H9 (cell line): ENCODE measurements around the gene PGS1. TPM values are rescaled to one million over a fixed set of nuclear protein-coding genes. Genes with fewer than 3 reads are reported as not detected.

Experiments used
- DNase-seq: peaks from one replicate; pipeline ENCODE4 v3.0.0-alpha.2; 2017
- H2AFZ ChIP-seq: one replicate; pipeline ENCODE4 v1.6.1; 2013; ENCODE audit warnings: mild to moderate bottlenecking, low read length, control low read depth, moderate library complexity
- H2AK5ac ChIP-seq: 2 replicates; pipeline ENCODE4 v1.6.1; 2013; ENCODE audit warnings: low read length, control low read depth, mixed read lengths; ENCODE audit not compliant: insufficient read length
- H2BK120ac ChIP-seq: one replicate; pipeline ENCODE4 v1.6.1; 2013; ENCODE audit warnings: low read depth, mild to moderate bottlenecking, low read length, control low read depth, inconsistent platforms; ENCODE audit not compliant: poor library complexity, severe bottlenecking
- H2BK12ac ChIP-seq: 2 replicates; pipeline ENCODE4 v1.6.1; 2013; ENCODE audit warnings: low read length, control low read depth, mixed read lengths, low read depth; ENCODE audit not compliant: insufficient read length
- H2BK15ac ChIP-seq: 2 replicates; pipeline ENCODE4 v1.6.1; 2013; ENCODE audit warnings: low read depth, low read length, control low read depth
- H2BK20ac ChIP-seq: one replicate; pipeline ENCODE4 v1.6.1; 2013; ENCODE audit warnings: low read depth, mild to moderate bottlenecking, low read length, control low read depth, inconsistent platforms; ENCODE audit not compliant: poor library complexity, severe bottlenecking
- H2BK5ac ChIP-seq: 2 replicates; pipeline ENCODE4 v1.6.1; 2013; ENCODE audit warnings: low read length, control low read depth, mixed read lengths; ENCODE audit not compliant: insufficient read length
- H3K14ac ChIP-seq: 2 replicates; pipeline ENCODE4 v1.6.1; 2013; ENCODE audit warnings: low read length, control low read depth; ENCODE audit not compliant: insufficient read depth
- H3K18ac ChIP-seq: 2 replicates; pipeline ENCODE4 v1.6.1; 2013; ENCODE audit warnings: low read depth, mild to moderate bottlenecking, mixed read lengths, low read length, control low read depth; ENCODE audit not compliant: insufficient read length
- H3K23ac ChIP-seq: 2 replicates; pipeline ENCODE4 v1.6.1; 2013; ENCODE audit warnings: low read length, control low read depth, mixed read lengths, low read depth; ENCODE audit not compliant: insufficient read length
- H3K23me2 ChIP-seq: 2 replicates; pipeline ENCODE4 v1.6.1; 2013; ENCODE audit warnings: low read depth, mild to moderate bottlenecking, mixed read lengths, low read length, control low read depth; ENCODE audit not compliant: insufficient read length, poor library complexity, severe bottlenecking
- H3K27ac ChIP-seq: 2 replicates; pipeline ENCODE4 v1.5.1; 2013; ENCODE audit warnings: low read length, control low read depth, mixed read lengths, low read depth; ENCODE audit not compliant: insufficient read length
- H3K27me3 ChIP-seq: 2 replicates; pipeline ENCODE4 v1.6.1; 2013; ENCODE audit warnings: low read length, control low read depth, inconsistent platforms; ENCODE audit not compliant: insufficient read depth
- H3K4ac ChIP-seq: 2 replicates; pipeline ENCODE4 v1.6.1; 2013; ENCODE audit warnings: low read depth, mild to moderate bottlenecking, control low read depth, inconsistent platforms, low read length, moderate library complexity
- H3K4me1 ChIP-seq: 2 replicates; pipeline ENCODE4 v1.6.1; 2013; ENCODE audit warnings: low read length, control low read depth, inconsistent platforms; ENCODE audit not compliant: insufficient read depth
- H3K4me2 ChIP-seq: 2 replicates; pipeline ENCODE4 v1.6.1; 2013; ENCODE audit warnings: low read length, control low read depth, mixed read lengths; ENCODE audit not compliant: insufficient read length, insufficient read depth
- H3K56ac ChIP-seq: 2 replicates; pipeline ENCODE4 v1.6.1; 2013; ENCODE audit warnings: low read depth, mild to moderate bottlenecking, mixed read lengths, low read length, control low read depth; ENCODE audit not compliant: insufficient read length
- H3K79me1 ChIP-seq: 2 replicates; pipeline ENCODE4 v1.6.1; 2013; ENCODE audit warnings: low read depth, mild to moderate bottlenecking, moderate library complexity, low read length, control low read depth, inconsistent platforms; ENCODE audit not compliant: insufficient read depth, poor library complexity, severe bottlenecking
- H3K79me2 ChIP-seq: 2 replicates; pipeline ENCODE4 v1.6.1; 2013; ENCODE audit warnings: low read length, control low read depth, inconsistent platforms; ENCODE audit not compliant: insufficient read depth
- H3K9ac ChIP-seq: 2 replicates; pipeline ENCODE4 v1.6.1; 2013; ENCODE audit warnings: low read length, control low read depth, mixed read lengths; ENCODE audit not compliant: insufficient read length; ENCODE audit errors: extremely low read depth
- H3K9me3 ChIP-seq: one replicate; pipeline ENCODE4 v1.6.1; 2013; ENCODE audit warnings: low read depth, low read length, inconsistent platforms; ENCODE audit not compliant: control insufficient read depth
- H3T11ph ChIP-seq: one replicate; pipeline ENCODE4 v1.6.1; 2013; ENCODE audit warnings: mild to moderate bottlenecking, low read length, control low read depth, inconsistent platforms
- H4K20me1 ChIP-seq: one replicate; pipeline ENCODE4 v1.6.1; 2013; ENCODE audit not compliant: control insufficient read depth, insufficient read length, insufficient read depth
- H4K5ac ChIP-seq: 2 replicates; pipeline ENCODE4 v1.6.1; 2013; ENCODE audit warnings: low read depth, mild to moderate bottlenecking, mixed read lengths, low read length, control low read depth; ENCODE audit not compliant: insufficient read length
- H4K8ac ChIP-seq: replicated peaks from 2 replicates; pipeline ENCODE4 v1.6.1; 2013; ENCODE audit warnings: low read length, control low read depth, mixed read lengths, low read depth; ENCODE audit not compliant: insufficient read length
- H4K91ac ChIP-seq: 2 replicates; pipeline ENCODE4 v1.6.1; 2013; ENCODE audit warnings: low read depth, mild to moderate bottlenecking, moderate library complexity, mixed read lengths, low read length, control low read depth; ENCODE audit not compliant: insufficient read length
- H3K27ac Mint-ChIP-seq, 3 experiments: 2 replicates in 2 of 3; 3 replicates in 1 of 3; pipeline ENCODE4 v1.8.0; 2020 to 2021; ENCODE audit warnings: mixed read lengths in 3 of 3, mild to moderate bottlenecking in 1 of 3, moderate library complexity in 1 of 3
- H3K27me3 Mint-ChIP-seq: 2 replicates; pipeline ENCODE4 v1.8.0; 2021; ENCODE audit warnings: low read depth, mild to moderate bottlenecking, moderate library complexity, mixed read lengths
- H3K36me3 Mint-ChIP-seq, 3 experiments: 2 replicates in 2 of 3; 3 replicates in 1 of 3; pipeline ENCODE4 v1.8.0; 2020 to 2021; ENCODE audit warnings: low read depth in 3 of 3, mixed read lengths in 3 of 3; ENCODE audit not compliant: insufficient read depth in 1 of 3
- H3K4me1 Mint-ChIP-seq, 2 experiments: 2 replicates each; pipeline ENCODE4 v1.8.0; 2020; ENCODE audit warnings: mixed read lengths in 2 of 2
- H3K4me3 Mint-ChIP-seq, 2 experiments: 2 replicates in 1 of 2; 3 replicates in 1 of 2; pipeline ENCODE4 v1.8.0; 2020 to 2021; ENCODE audit warnings: mild to moderate bottlenecking in 2 of 2, mixed read lengths in 2 of 2, moderate library complexity in 1 of 2
- H3K9me3 Mint-ChIP-seq, 2 experiments: 2 replicates in 1 of 2; 3 replicates in 1 of 2; pipeline ENCODE4 v1.8.0; 2020; ENCODE audit warnings: mild to moderate bottlenecking in 2 of 2, mixed read lengths in 2 of 2, moderate library complexity in 1 of 2
- CTCF ChIP-seq: fragments of 200-600 bp; sonication (generic); conservative IDR thresholded peaks from 3 replicates; pipeline ENCODE4 v1.8.0; 2021; ENCODE audit warnings: antibody characterized with exemption, mild to moderate bottlenecking
- WGBS: extraction: QIAGEN DNeasy Blood & Tissue Kit; methylation state at CpG from one replicate; pipeline ENCODE4 v1.1.7; 2013; ENCODE audit warnings: missing lambda C conversion rate, low lambda C conversion rate, mixed read lengths; ENCODE audit not compliant: insufficient read length; ENCODE audit errors: extremely low coverage; 5-methylcytosine and 5-hydroxymethylcytosine counted together
- total RNA-seq: library from RNA; stranded (reverse); gene quantifications from 2 replicates; pipeline ENCODE4 v1.2.1, GENCODE V29; 2021

The PGS1 gene
- total RNA-seq, 1 experiment from 2014 or later: 45.7 TPM

GRCh38 chr17:78401891-78402290 lies 23.4 kb downstream of the PGS1 start:
- H3K79me2 ChIP-seq: peaks cover 3% of the 10 kb centered on the region; the same call in 1 of the 2 replicates
- H3K4me1 Mint-ChIP-seq: peaks cover 0 to 6% of the 10 kb centered on the region in 2 experiments; a peak in 1 of 4 replicates
- no peak overlapping the region for H3K4me2 ChIP-seq
- no peaks in the 10 kb centered on the region for H3K9me3 ChIP-seq
- H3K27ac Mint-ChIP-seq: peak overlapping the region in 1 of 3 experiments; percentile 49; a peak in 1 of 7 replicates
- no peak overlapping the region for H3K4me3 Mint-ChIP-seq
- no peak overlapping the region for H3T11ph ChIP-seq
- no peak for DNase-seq
- H2BK20ac ChIP-seq: no peak overlapping the region
- no peak overlapping the region for H4K91ac ChIP-seq
- no peak overlapping the region for H3K14ac ChIP-seq
- H2AK5ac ChIP-seq: no peak overlapping the region
- no peaks in the 10 kb centered on the region for H3K4me1 ChIP-seq
- H3K18ac ChIP-seq: no peak overlapping the region
- no peak for TF ChIP-seq CTCF
- peaks cover 5% of the 10 kb centered on the region for H4K20me1 ChIP-seq
- no peaks in the 10 kb centered on the region for H3K23me2 ChIP-seq
- H2AFZ ChIP-seq: no peak overlapping the region
- H4K8ac ChIP-seq: no peak overlapping the region
- no peaks in the 10 kb centered on the region for H3K27me3 ChIP-seq
- H3K27me3 Mint-ChIP-seq: no peaks in the 10 kb centered on the region
- no peak overlapping the region for H3K23ac ChIP-seq
- H3K9ac ChIP-seq: no peak overlapping the region
- no peak overlapping the region for H3K4ac ChIP-seq
- H3K79me1 ChIP-seq: no peaks in the 10 kb centered on the region
- no CpG with 5 or more reads among the region's 8 CpGs for WGBS
- no peak overlapping the region for H2BK12ac ChIP-seq
- H4K5ac ChIP-seq: no peak overlapping the region
- no peak overlapping the region for H2BK5ac ChIP-seq
- no peaks in the 10 kb centered on the region for H3K9me3 Mint-ChIP-seq
- H2BK120ac ChIP-seq: no peak overlapping the region
- no peak overlapping the region for H3K27ac ChIP-seq
- H3K36me3 Mint-ChIP-seq: peaks cover 65 to 93% (median 87%) of the 10 kb centered on the region in 3 experiments; a peak in 6 of 7 replicates
- H3K56ac ChIP-seq: no peak overlapping the region
- no peak overlapping the region for H2BK15ac ChIP-seq
